GM12878 (cell line): ENCODE data around the gene CD177. TPM values are rescaled to one million over a fixed set of nuclear protein-coding genes. Genes with fewer than 3 reads are reported as not detected.

Source experiments
- ATAC-seq: fragments of 200-7000 bp; cut with Tn5 transposase; 3 replicates; pipeline ENCODE4 v1.9.1; 2020; ENCODE audit warnings: mild to moderate bottlenecking, moderate library complexity
- BruUV-seq: library from RNA; stranded (reverse); fragments of 400-500 nt; replicated peaks from 2 replicates; lab custom pipeline; 2021; lab: Mats Ljungman, UMichigan
- CTCF ChIA-PET: fragments of 300-600 bp; sonication (Branson Sonifier 250); formaldehyde crosslinking; extraction: SDS; loops from one replicate; lab custom pipeline; 2021; ENCODE audit warnings: inconsistent platforms; lab: Yijun Ruan, JAX
- POLR2A ChIA-PET: fragments of 350-600 bp; formaldehyde crosslinking; extraction: SDS; loops from one replicate; lab custom pipeline; 2021; ENCODE audit warnings: inconsistent platforms; lab: Charles Lee
- RAD21 ChIA-PET: fragments of 300-600 bp; sonication (Branson Sonifier 250); formaldehyde crosslinking; loops from one replicate; lab custom pipeline; 2023; ENCODE audit warnings: antibody characterized with exemption; ENCODE audit not compliant: unreplicated experiment; lab: Charles Lee
- SMC1A ChIA-PET: fragments of 300-600 bp; sonication (Branson Sonifier 250); formaldehyde crosslinking; loops from one replicate; lab custom pipeline; 2023; ENCODE audit not compliant: unreplicated experiment, uncharacterized antibody; lab: Charles Lee
- DNase-seq: peaks from one replicate; pipeline ENCODE4 v3.0.0-alpha.2; 2011; ENCODE audit warnings: low read depth, low spot score
- FAIRE-seq: peaks from 3 replicates; lab custom pipeline; 2011; peaks lifted over from hg19 to GRCh38; lab: Jason Lieb, UNC
- H2AFZ ChIP-seq: 2 replicates; pipeline ENCODE4 v1.6.0; 2011; ENCODE audit warnings: low read depth, low read length, control low read depth; ENCODE audit not compliant: control insufficient read depth
- H3K27ac ChIP-seq: 2 replicates; pipeline ENCODE4 v1.5.1; 2011; ENCODE audit warnings: control low read depth; ENCODE audit not compliant: control insufficient read depth, insufficient read depth
- H3K27me3 ChIP-seq, 2 experiments: replicated peaks in 1 of 2; 2 replicates each; pipeline versions ENCODE4 v1.6.0 to v1.6.1; 2011; ENCODE audit warnings: low read length in 1 of 2; ENCODE audit not compliant: control insufficient read depth in 2 of 2, insufficient read depth in 2 of 2
- H3K36me3 ChIP-seq, 2 experiments: 2 replicates each; pipeline ENCODE4 v1.5.1; 2011; ENCODE audit warnings: low read length in 1 of 2; ENCODE audit not compliant: control insufficient read depth in 2 of 2, insufficient read depth in 2 of 2
- H3K4me1 ChIP-seq: 2 replicates; pipeline ENCODE4 v1.6.1; 2011; ENCODE audit warnings: mild to moderate bottlenecking, low read length, moderate library complexity, mixed read lengths; ENCODE audit not compliant: control insufficient read depth, insufficient read depth
- H3K4me2 ChIP-seq: 2 replicates; pipeline ENCODE4 v1.6.0; 2011; ENCODE audit warnings: control low read depth; ENCODE audit not compliant: control insufficient read depth, insufficient read depth
- H3K4me3 ChIP-seq: fragments of 200-600 bp; sonication (generic); 2 replicates; pipeline ENCODE4 v1.5.1; 2016
- H3K79me2 ChIP-seq: 2 replicates; pipeline ENCODE4 v1.6.0; 2011; ENCODE audit warnings: low read length; ENCODE audit not compliant: control insufficient read depth, insufficient read depth
- H3K9ac ChIP-seq: 2 replicates; pipeline ENCODE4 v1.8.0; 2011; ENCODE audit warnings: low read length, control low read depth, mixed read lengths; ENCODE audit not compliant: control insufficient read depth, insufficient read depth
- H3K9me3 ChIP-seq: replicated peaks from 3 replicates; pipeline ENCODE4 v1.5.1; 2011; ENCODE audit warnings: mild to moderate bottlenecking, low read length; ENCODE audit not compliant: control insufficient read depth, insufficient read depth
- H4K20me1 ChIP-seq: 2 replicates; pipeline ENCODE4 v1.6.0; 2011; ENCODE audit not compliant: control insufficient read depth, insufficient read depth
- DPF2 ChIP-seq: fragments of 450-650 bp; IDR thresholded peaks from 2 replicates; pipeline ENCODE4 v1.6.1; 2017; ENCODE audit warnings: mild to moderate bottlenecking
- EED ChIP-seq: sonication (generic); IDR thresholded peaks from 2 replicates; pipeline ENCODE4 v1.6.1; 2016; ENCODE audit warnings: antibody characterized with exemption, low read depth
- ETV6 ChIP-seq, 2 experiments: fragments of 450-650 bp in 1 of 2; IDR thresholded peaks in 1 of 2; conservative IDR thresholded peaks in 1 of 2; 2 replicates each; pipeline ENCODE4 v1.6.1; 2014; ENCODE audit warnings: antibody characterized with exemption in 1 of 2, borderline replicate concordance in 1 of 2, low read depth in 1 of 2, mild to moderate bottlenecking in 1 of 2, moderate library complexity in 1 of 2
- FOXM1 ChIP-seq: IDR thresholded peaks from 2 replicates; pipeline ENCODE4 v1.6.1; 2012; ENCODE audit warnings: low read depth, mild to moderate bottlenecking, inconsistent platforms, low read length, moderate library complexity
- GABPA ChIP-seq: IDR thresholded peaks from 2 replicates; pipeline ENCODE4 v1.6.1; 2014; ENCODE audit warnings: antibody characterized with exemption, low read depth, mild to moderate bottlenecking, inconsistent platforms
- SMAD1 ChIP-seq: fragments of 450-650 bp; IDR thresholded peaks from 2 replicates; pipeline ENCODE4 v1.6.1; 2018; ENCODE audit warnings: mild to moderate bottlenecking, low read depth; ENCODE audit not compliant: partially characterized antibody
- SMAD5 ChIP-seq: IDR thresholded peaks from 2 replicates; pipeline ENCODE4 v1.6.1; 2016; ENCODE audit warnings: antibody characterized with exemption, low read depth
- STAT1 ChIP-seq: fragments of 450-650 bp; conservative IDR thresholded peaks from 2 replicates; pipeline ENCODE4 v1.6.1; 2014; ENCODE audit warnings: antibody characterized with exemption, mild to moderate bottlenecking
- SUPT20H ChIP-seq: IDR thresholded peaks from 2 replicates; pipeline ENCODE4 v1.6.1; 2011; ENCODE audit warnings: low read depth, mild to moderate bottlenecking, low read length, moderate library complexity, borderline replicate concordance; ENCODE audit not compliant: control insufficient read depth
- SUZ12 ChIP-seq: fragments of 200-600 bp; sonication (generic); IDR thresholded peaks from one replicate; pipeline ENCODE4 v1.6.1; 2018; ENCODE audit warnings: antibody characterized with exemption, mild to moderate bottlenecking; ENCODE audit not compliant: unreplicated experiment
- TCF12 ChIP-seq: IDR thresholded peaks from 2 replicates; pipeline ENCODE4 v1.6.1; 2011; ENCODE audit warnings: low read depth, mild to moderate bottlenecking, low read length
- WGBS: methylation state at CpG from one replicate; pipeline ENCODE4 v1.1.6; 2016; ENCODE audit warnings: low lambda C conversion rate; ENCODE audit not compliant: insufficient replicate concordance, insufficient coverage; ENCODE audit errors: missing lambda C conversion rate; 5-methylcytosine and 5-hydroxymethylcytosine counted together
- in situ Hi-C: fragments of 300-500 bp; cut with MboI; formaldehyde crosslinking; loops from 9 replicates; pipeline ENCODE4 v1.14.3; 2018; ENCODE audit warnings: mixed read lengths
- intact Hi-C: fragments of 100-400 bp; cut with micrococcal nuclease; formaldehyde crosslinking; loops from one replicate; pipeline ENCODE4 v1.14.2; 2022; ENCODE audit not compliant: unreplicated experiment
- polyA plus RNA-seq, 11 experiments: library from polyadenylated mRNA; depleted of rRNA in 4 of 11; unstranded in 6 of 11; stranded (reverse) in 5 of 11; fragments of >200 nt; fragmentation: Nextera tagmentation in 4 of 11; fragmentation: Illumina TruSeq in 1 of 11; extraction: Ambion mirVana in 4 of 11; extraction: Trizol in 1 of 11; gene quantifications; 1 replicate in 1 of 11; 2 replicates in 10 of 11; pipeline versions ENCODE4 v1.2.1 to v1.2.3, GENCODE V29; 2011 to 2016; ENCODE audit warnings: inconsistent platforms in 2 of 11, missing spikeins in 2 of 11, low read depth in 1 of 11
- total RNA-seq, 4 experiments: library from RNA; depleted of rRNA in 3 of 4; stranded (reverse); fragments of >200 nt in 3 of 4; fragmentation: Illumina TruSeq in 1 of 4; extraction: Trizol in 1 of 4; gene quantifications; 2 replicates each; pipeline versions ENCODE4 v1.2.1 to v1.2.3, GENCODE V29; 2013 to 2021
- TF ChIP-seq, protein P1 (sequence below): fragments of 450-650 bp; IDR thresholded peaks from 2 replicates; pipeline ENCODE4 v1.6.1; 2016; ENCODE audit warnings: mild to moderate bottlenecking

CD177 gene
- total and polyA plus RNA-seq, 10 of the 15 experiments (the other 5 are each of a cell fraction or from before 2014, with no cell fraction given): not detected

DNA sequence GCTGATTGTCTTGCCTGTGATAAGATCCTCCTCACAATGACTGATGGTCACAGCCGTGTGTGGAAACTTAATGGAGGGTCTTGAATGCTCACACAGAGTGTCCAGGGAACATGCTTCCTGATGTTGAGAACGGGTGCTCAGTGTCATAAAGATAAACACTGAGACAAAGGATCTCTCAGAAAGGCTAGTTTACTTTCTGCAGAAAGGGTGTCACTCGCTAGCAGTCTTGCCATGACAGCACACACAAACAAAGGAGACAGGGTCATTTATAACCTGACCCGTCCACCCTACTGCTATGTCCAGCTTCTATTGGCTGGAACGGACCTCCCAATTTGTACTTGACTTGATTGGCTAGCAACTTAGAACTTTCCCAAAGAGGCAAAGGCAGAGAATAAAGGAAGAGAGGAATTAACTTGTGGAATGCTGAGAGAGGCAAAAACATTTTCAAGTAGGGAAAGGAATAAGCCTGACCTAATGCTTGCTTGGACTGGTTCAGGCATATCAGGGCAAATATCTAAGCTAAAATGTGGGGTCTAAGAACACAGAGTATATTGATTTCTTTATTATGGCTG lies 45.2 kb upstream of the CD177 start:
- Histone ChIP-seq H3K4me1 (no peaks in the 10 kb centered on the region), H3K27ac (no peak overlapping the region), H4K20me1 (no peaks in the 10 kb centered on the region), H2AFZ (no peak overlapping the region), H3K9me3 (no peaks in the 10 kb centered on the region), H3K4me3 (no peak overlapping the region), H3K9ac (no peak overlapping the region), H3K79me2 (no peaks in the 10 kb centered on the region), H3K27me3 (no peaks in the 10 kb centered on the region), H3K4me2 (no peak overlapping the region), H3K36me3 (no peaks in the 10 kb centered on the region)
- POLR2A ChIA-PET: interaction anchor here (0.7 kb wide), 1 partner anchor 1564 kb away, joined by 3 read pairs; no protein-coding TSS in a partner anchor
- 8% methylated on average over 4 of the region's 5 CpGs for WGBS
- RAD21 ChIA-PET: no interaction called here
- no peak for TF ChIP-seq EED
- TF ChIP-seq TCF12: no peak
- TF ChIP-seq FOXM1: no peak
- no peak for TF ChIP-seq ETV6 (conservative IDR thresholded peaks at IDR 0.05 in 1 of 2, IDR thresholded peaks at IDR 0.05 in 1 of 2; ENCODE audit: borderline replicate concordance in 1 of 2, low read depth in 1 of 2)
- no peak for TF ChIP-seq SUZ12
- no peak for TF ChIP-seq SUPT20H
- TF ChIP-seq GABPA: no peak
- no peak for TF ChIP-seq STAT1
- no peak for TF ChIP-seq SMAD5
- TF ChIP-seq DPF2: no peak
- TF ChIP-seq, protein P1, sequence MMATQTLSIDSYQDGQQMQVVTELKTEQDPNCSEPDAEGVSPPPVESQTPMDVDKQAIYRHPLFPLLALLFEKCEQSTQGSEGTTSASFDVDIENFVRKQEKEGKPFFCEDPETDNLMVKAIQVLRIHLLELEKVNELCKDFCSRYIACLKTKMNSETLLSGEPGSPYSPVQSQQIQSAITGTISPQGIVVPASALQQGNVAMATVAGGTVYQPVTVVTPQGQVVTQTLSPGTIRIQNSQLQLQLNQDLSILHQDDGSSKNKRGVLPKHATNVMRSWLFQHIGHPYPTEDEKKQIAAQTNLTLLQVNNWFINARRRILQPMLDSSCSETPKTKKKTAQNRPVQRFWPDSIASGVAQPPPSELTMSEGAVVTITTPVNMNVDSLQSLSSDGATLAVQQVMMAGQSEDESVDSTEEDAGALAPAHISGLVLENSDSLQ: no peak
- TF ChIP-seq SMAD1: no peak
- no TSS peak for BruUV-seq
- in situ Hi-C loops (no loop called here), intact Hi-C loops (no loop called here)
- CTCF ChIA-PET: interaction anchor here (0.5 kb wide), 1 partner anchor 139 kb away, joined by 3 read pairs; no protein-coding TSS in a partner anchor
- no peak for FAIRE-seq
- no peak for DNase-seq
- no peak for ATAC-seq
- SMC1A ChIA-PET: no interaction called here
